ENCODE data around the gene ZBTB40. TPM values are rescaled to one million over a fixed set of nuclear protein-coding genes. Genes with fewer than 3 reads are reported as not detected.

ZBTB40 gene
- total RNA-seq, 1 experiment from 2014 or later: 11.5 TPM

DNA sequence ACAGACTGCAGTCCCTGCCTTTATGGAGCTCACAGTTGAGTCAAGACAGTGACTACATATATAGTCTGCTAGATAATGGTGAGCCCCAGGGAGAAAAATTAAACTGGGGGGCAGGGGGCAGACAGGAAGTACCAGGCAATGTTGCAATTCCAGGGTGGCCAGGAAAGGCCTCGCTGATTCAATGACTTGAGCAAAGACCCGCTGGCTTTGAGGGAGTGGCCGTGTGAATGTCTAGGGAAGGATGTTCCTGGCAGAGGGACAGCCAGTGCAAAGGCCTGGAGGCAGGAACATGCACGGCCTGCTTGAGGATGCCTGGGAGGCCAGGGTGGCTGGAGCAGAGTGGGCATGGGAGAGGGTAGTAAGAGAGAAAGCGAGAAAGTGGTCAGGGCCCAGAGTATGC, 88.7 kb downstream of the ZBTB40 start:
- no peaks in the 10 kb centered on the region for H3K27me3 Mint-ChIP-seq (ENCODE audit: low read depth)
- H3K9me3 Mint-ChIP-seq: no peaks in the 10 kb centered on the region
- H3K4me1 Mint-ChIP-seq: no peaks in the 10 kb centered on the region
- no peak overlapping the region for H3K4me3 Mint-ChIP-seq
- TF ChIP-seq ATF1 (CRISPR knock-in tag; IDR thresholded peaks at IDR 0.05) (no peak), GABPB1 (CRISPR knock-in tag; IDR thresholded peaks at IDR 0.05) (no peak), OVOL2 (CRISPR knock-in tag; IDR thresholded peaks at IDR 0.05; ENCODE audit: borderline replicate concordance) (no peak), MYBL2 (CRISPR knock-in tag; IDR thresholded peaks at IDR 0.05) (no peak), SOX15 (CRISPR knock-in tag; IDR thresholded peaks at IDR 0.05) (no peak), SMAD3 (CRISPR knock-in tag; IDR thresholded peaks at IDR 0.05; ENCODE audit: borderline replicate concordance) (no peak), ESRRA (CRISPR knock-in tag; IDR thresholded peaks at IDR 0.05; ENCODE audit: borderline replicate concordance) (no peak)
- POLR2A ChIA-PET: no interaction called here
- DNase-seq (ENCODE audit: low spot score) (no peak), ATAC-seq (no peak)
- no peaks in the 10 kb centered on the region for H3K36me3 Mint-ChIP-seq
- CTCF ChIA-PET: interaction anchor here (0.7 to 3.8 kb wide), 2 partner anchors 13 to 114 kb away, joined by 3 to 16 read pairs; no protein-coding TSS in a partner anchor
- no peak overlapping the region for H3K27ac Mint-ChIP-seq

- CTCF ChIA-PET: interaction anchor here (0.7 to 1.8 kb wide), 9 partner anchors 12 to 123 kb away, joined by 3 to 15 read pairs (median 4); no protein-coding TSS in a partner anchor
- Mint-ChIP-seq H3K27ac (no peak overlapping the region), H3K27me3 (ENCODE audit: low read depth) (peaks cover 8% of the 10 kb centered on the region), H3K9me3 (no peaks in the 10 kb centered on the region), H3K4me1 (0 out of 2 replicates have a peak, but pooled peaks cover 4% of the 10 kb centered on the region), H3K36me3 (no peaks in the 10 kb centered on the region), H3K4me3 (no peak overlapping the region)
- POLR2A ChIA-PET: interaction anchor here (0.6 to 1.8 kb wide), 2 partner anchors 12 to 1156 kb away, joined by 3 to 4 read pairs; no protein-coding TSS in a partner anchor
- DNase-seq (ENCODE audit: low spot score) (no peak), ATAC-seq (no peak)
- TF ChIP-seq FOXP1 (CRISPR knock-in tag; IDR thresholded peaks at IDR 0.05; ENCODE audit: borderline replicate concordance) (no peak), TCF7 (CRISPR knock-in tag; IDR thresholded peaks at IDR 0.05; ENCODE audit: low read depth) (no peak)
- TF ChIP-seq, protein P1, sequence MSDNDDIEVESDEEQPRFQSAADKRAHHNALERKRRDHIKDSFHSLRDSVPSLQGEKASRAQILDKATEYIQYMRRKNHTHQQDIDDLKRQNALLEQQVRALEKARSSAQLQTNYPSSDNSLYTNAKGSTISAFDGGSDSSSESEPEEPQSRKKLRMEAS (CRISPR knock-in tag; IDR thresholded peaks at IDR 0.05): no peak
Measured at GRCh38 chr1:22542886-22543285, 91.2 kb downstream of the ZBTB40 start.

DNA sequence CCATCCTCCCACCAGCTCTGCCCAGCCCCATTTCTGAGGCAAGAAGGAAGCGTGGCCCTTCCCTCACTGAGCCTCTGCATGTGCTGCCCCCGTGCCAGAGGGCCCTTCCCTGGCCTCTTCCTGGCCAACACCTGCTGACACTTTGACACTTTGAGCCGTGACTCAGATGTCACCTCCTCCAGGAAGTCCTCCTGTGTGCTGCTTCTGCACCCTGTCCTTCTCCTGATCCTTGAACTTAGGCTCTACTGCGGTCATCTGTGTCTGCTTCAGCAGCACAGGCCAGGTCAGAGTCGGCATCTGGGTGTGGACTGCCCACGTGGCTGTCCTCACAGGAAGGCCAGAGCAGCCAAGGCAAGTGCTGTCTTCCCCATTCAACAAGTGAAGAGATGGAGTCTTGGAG, 92.0 kb downstream of the ZBTB40 start:
- ChIA-PET CTCF (interaction anchor here (0.9 to 1.8 kb wide), 4 partner anchors 69 to 102 kb away, joined by 4 to 15 read pairs (median 6); no protein-coding TSS in a partner anchor), POLR2A (interaction anchor here (1.8 kb wide), 1 partner anchor 12 kb away, joined by 4 read pairs; no protein-coding TSS in a partner anchor)
- Mint-ChIP-seq H3K27me3 (ENCODE audit: low read depth) (peaks cover 8% of the 10 kb centered on the region), H3K9me3 (no peaks in the 10 kb centered on the region), H3K27ac (no peak overlapping the region), H3K4me3 (no peak overlapping the region), H3K36me3 (no peaks in the 10 kb centered on the region), H3K4me1 (0 out of 2 replicates have a peak, but pooled peaks cover 4% of the 10 kb centered on the region)
- no peak for ATAC-seq
- no peak for DNase-seq (ENCODE audit: low spot score)
- TF ChIP-seq HMGA2 (CRISPR knock-in tag; IDR thresholded peaks at IDR 0.05) (no peak), IRF1 (CRISPR knock-in tag; IDR thresholded peaks at IDR 0.05) (no peak), ZNF219 (CRISPR knock-in tag; IDR thresholded peaks at IDR 0.05; ENCODE audit: borderline replicate concordance) (no peak), RELA (CRISPR knock-in tag; IDR thresholded peaks at IDR 0.05; ENCODE audit: borderline replicate concordance) (no peak), ZNF416 (CRISPR knock-in tag; IDR thresholded peaks at IDR 0.05) (no peak), PRRX2 (CRISPR knock-in tag; IDR thresholded peaks at IDR 0.05) (no peak), MXD4 (CRISPR knock-in tag; IDR thresholded peaks at IDR 0.05; ENCODE audit: borderline replicate concordance) (no peak), ATF1 (CRISPR knock-in tag; IDR thresholded peaks at IDR 0.05) (no peak), CDX4 (CRISPR knock-in tag; IDR thresholded peaks at IDR 0.05; ENCODE audit: borderline replicate concordance) (no peak), ESRRA (CRISPR knock-in tag; IDR thresholded peaks at IDR 0.05; ENCODE audit: borderline replicate concordance) (no peak), TEAD4 (CRISPR knock-in tag; IDR thresholded peaks at IDR 0.05) (no peak), ZBTB21 (CRISPR knock-in tag; IDR thresholded peaks at IDR 0.05; ENCODE audit: borderline replicate concordance) (no peak)
- TF ChIP-seq, protein P2, sequence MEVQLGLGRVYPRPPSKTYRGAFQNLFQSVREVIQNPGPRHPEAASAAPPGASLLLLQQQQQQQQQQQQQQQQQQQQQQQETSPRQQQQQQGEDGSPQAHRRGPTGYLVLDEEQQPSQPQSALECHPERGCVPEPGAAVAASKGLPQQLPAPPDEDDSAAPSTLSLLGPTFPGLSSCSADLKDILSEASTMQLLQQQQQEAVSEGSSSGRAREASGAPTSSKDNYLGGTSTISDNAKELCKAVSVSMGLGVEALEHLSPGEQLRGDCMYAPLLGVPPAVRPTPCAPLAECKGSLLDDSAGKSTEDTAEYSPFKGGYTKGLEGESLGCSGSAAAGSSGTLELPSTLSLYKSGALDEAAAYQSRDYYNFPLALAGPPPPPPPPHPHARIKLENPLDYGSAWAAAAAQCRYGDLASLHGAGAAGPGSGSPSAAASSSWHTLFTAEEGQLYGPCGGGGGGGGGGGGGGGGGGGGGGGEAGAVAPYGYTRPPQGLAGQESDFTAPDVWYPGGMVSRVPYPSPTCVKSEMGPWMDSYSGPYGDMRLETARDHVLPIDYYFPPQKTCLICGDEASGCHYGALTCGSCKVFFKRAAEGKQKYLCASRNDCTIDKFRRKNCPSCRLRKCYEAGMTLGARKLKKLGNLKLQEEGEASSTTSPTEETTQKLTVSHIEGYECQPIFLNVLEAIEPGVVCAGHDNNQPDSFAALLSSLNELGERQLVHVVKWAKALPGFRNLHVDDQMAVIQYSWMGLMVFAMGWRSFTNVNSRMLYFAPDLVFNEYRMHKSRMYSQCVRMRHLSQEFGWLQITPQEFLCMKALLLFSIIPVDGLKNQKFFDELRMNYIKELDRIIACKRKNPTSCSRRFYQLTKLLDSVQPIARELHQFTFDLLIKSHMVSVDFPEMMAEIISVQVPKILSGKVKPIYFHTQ (CRISPR knock-in tag; IDR thresholded peaks at IDR 0.05): no peak
- TF ChIP-seq, protein P3, sequence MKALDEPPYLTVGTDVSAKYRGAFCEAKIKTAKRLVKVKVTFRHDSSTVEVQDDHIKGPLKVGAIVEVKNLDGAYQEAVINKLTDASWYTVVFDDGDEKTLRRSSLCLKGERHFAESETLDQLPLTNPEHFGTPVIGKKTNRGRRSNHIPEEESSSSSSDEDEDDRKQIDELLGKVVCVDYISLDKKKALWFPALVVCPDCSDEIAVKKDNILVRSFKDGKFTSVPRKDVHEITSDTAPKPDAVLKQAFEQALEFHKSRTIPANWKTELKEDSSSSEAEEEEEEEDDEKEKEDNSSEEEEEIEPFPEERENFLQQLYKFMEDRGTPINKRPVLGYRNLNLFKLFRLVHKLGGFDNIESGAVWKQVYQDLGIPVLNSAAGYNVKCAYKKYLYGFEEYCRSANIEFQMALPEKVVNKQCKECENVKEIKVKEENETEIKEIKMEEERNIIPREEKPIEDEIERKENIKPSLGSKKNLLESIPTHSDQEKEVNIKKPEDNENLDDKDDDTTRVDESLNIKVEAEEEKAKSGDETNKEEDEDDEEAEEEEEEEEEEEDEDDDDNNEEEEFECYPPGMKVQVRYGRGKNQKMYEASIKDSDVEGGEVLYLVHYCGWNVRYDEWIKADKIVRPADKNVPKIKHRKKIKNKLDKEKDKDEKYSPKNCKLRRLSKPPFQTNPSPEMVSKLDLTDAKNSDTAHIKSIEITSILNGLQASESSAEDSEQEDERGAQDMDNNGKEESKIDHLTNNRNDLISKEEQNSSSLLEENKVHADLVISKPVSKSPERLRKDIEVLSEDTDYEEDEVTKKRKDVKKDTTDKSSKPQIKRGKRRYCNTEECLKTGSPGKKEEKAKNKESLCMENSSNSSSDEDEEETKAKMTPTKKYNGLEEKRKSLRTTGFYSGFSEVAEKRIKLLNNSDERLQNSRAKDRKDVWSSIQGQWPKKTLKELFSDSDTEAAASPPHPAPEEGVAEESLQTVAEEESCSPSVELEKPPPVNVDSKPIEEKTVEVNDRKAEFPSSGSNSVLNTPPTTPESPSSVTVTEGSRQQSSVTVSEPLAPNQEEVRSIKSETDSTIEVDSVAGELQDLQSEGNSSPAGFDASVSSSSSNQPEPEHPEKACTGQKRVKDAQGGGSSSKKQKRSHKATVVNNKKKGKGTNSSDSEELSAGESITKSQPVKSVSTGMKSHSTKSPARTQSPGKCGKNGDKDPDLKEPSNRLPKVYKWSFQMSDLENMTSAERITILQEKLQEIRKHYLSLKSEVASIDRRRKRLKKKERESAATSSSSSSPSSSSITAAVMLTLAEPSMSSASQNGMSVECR (CRISPR knock-in tag; IDR thresholded peaks at IDR 0.05; ENCODE audit: borderline replicate concordance): no peak
- TF ChIP-seq, protein P4, sequence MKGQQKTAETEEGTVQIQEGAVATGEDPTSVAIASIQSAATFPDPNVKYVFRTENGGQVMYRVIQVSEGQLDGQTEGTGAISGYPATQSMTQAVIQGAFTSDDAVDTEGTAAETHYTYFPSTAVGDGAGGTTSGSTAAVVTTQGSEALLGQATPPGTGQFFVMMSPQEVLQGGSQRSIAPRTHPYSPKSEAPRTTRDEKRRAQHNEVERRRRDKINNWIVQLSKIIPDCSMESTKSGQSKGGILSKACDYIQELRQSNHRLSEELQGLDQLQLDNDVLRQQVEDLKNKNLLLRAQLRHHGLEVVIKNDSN (CRISPR knock-in tag; IDR thresholded peaks at IDR 0.05): no peak
